HG02588 (cell line): ENCODE measurements around the gene GTF2E1.
"Not testable (repeated sequence)": the region's sequence is repeated elsewhere in the genome, so short reads cannot be mapped to it uniquely, and the experiment has no call there.

Experiments used
- ATAC-seq: cut with Tn5 transposase; IDR thresholded peaks from one replicate; pipeline ENCODE4 v1.9.1; 2021; ENCODE audit warnings: mild to moderate bottlenecking, moderate library complexity; ENCODE audit not compliant: unreplicated experiment

Gene GTF2E1

GRCh38 chr3:120742198-120742848 lies at the start of gene GTF2E1, which contains the start of gene RABL3:
Gene GTF2E1, plus strand, starts transcription at chr3:120742744. Its CDS starts 7,809 bp downstream, at chr3:120750553.
Gene RABL3, minus strand, starts transcription at chr3:120742516. Its CDS starts 9 bp downstream, at chr3:120742507.
- ATAC-seq: peak; percentile 99

GRCh38 chr3:120693439-120694171 lies 48.9 kb upstream of the GTF2E1 start:
- no peak for ATAC-seq

GRCh38 chr3:120699333-120699732 lies 43.2 kb upstream of the GTF2E1 start:
- no peak for ATAC-seq

- no peak for ATAC-seq
Measured at GRCh38 chr3:120705884-120706582, 36.5 kb upstream of the GTF2E1 start.

GRCh38 chr3:120706950-120707349 lies 35.6 kb upstream of the GTF2E1 start:
- ATAC-seq: no peak

- ATAC-seq: peak; percentile 60
Measured at GRCh38 chr3:120708408-120708807, 34.1 kb upstream of the GTF2E1 start.

GRCh38 chr3:120710369-120710768 lies 32.2 kb upstream of the GTF2E1 start:
- no peak for ATAC-seq

GRCh38 chr3:120713262-120713661 lies 29.3 kb upstream of the GTF2E1 start:
- ATAC-seq: no peak

GRCh38 chr3:120719167-120719834 lies 23.2 kb upstream of the GTF2E1 start:
- not testable (repeated sequence) for ATAC-seq

- no peak for ATAC-seq
Measured at GRCh38 chr3:120726791-120727190, 15.8 kb upstream of the GTF2E1 start.

GRCh38 chr3:120730576-120731542 lies 11.7 kb upstream of the GTF2E1 start:
- ATAC-seq: no peak

GRCh38 chr3:120738006-120738405 lies 4.5 kb upstream of the GTF2E1 start:
- ATAC-seq: not testable (repeated sequence)

GRCh38 chr3:120741320-120741719 lies 1.2 kb upstream of the GTF2E1 start:
- ATAC-seq: no peak

- peak; percentile 14 for ATAC-seq
Measured at GRCh38 chr3:120741837-120742197, 727 bp upstream of the GTF2E1 start.

- ATAC-seq: peak; percentile 20
Measured at GRCh38 chr3:120742849-120743365, 363 bp downstream of the GTF2E1 start.

- ATAC-seq: no peak
Measured at GRCh38 chr3:120743556-120744195, 1.1 kb downstream of the GTF2E1 start.

GRCh38 chr3:120745466-120745865 lies 2.9 kb downstream of the GTF2E1 start:
- no peak for ATAC-seq

- no peak for ATAC-seq
Measured at GRCh38 chr3:120749843-120750242, 7.3 kb downstream of the GTF2E1 start.

- no peak for ATAC-seq
Measured at GRCh38 chr3:120752230-120752629, 9.7 kb downstream of the GTF2E1 start.
